AG04449 (cell line): ENCODE data around the gene GHDC.
"Not testable (repeated sequence)": the region's sequence is repeated elsewhere in the genome, so short reads cannot be mapped to it uniquely, and the experiment has no call there.

Experiments used
- CTCF ChIA-PET: fragments of 350-600 bp; formaldehyde crosslinking; extraction: SDS; loops from one replicate; lab custom pipeline; 2021; ENCODE audit warnings: antibody characterized with exemption; lab: Yijun Ruan, JAX
- POLR2A ChIA-PET: fragments of 400-600, 350-600 bp; formaldehyde crosslinking; extraction: SDS; loops from one replicate; lab custom pipeline; 2020; ENCODE audit warnings: antibody characterized with exemption, inconsistent platforms; lab: Yijun Ruan, JAX
- DNase-seq: peaks from one replicate; pipeline ENCODE4 v3.0.0-alpha.2; 2010; ENCODE audit warnings: low read depth, low spot score
- H3K4me3 ChIP-seq: 2 replicates; pipeline ENCODE4 v1.5.1; 2011; ENCODE audit warnings: low read depth, mild to moderate bottlenecking, control low read depth, low read length
- TF ChIP-seq, protein P1 (sequence below): IDR thresholded peaks from one replicate; pipeline ENCODE4 v1.5.1; 2011; ENCODE audit warnings: mild to moderate bottlenecking, moderate library complexity, low read length, control low read depth, inconsistent platforms; ENCODE audit not compliant: insufficient read depth; ENCODE audit errors: missing control alignments

The GHDC gene

DNA sequence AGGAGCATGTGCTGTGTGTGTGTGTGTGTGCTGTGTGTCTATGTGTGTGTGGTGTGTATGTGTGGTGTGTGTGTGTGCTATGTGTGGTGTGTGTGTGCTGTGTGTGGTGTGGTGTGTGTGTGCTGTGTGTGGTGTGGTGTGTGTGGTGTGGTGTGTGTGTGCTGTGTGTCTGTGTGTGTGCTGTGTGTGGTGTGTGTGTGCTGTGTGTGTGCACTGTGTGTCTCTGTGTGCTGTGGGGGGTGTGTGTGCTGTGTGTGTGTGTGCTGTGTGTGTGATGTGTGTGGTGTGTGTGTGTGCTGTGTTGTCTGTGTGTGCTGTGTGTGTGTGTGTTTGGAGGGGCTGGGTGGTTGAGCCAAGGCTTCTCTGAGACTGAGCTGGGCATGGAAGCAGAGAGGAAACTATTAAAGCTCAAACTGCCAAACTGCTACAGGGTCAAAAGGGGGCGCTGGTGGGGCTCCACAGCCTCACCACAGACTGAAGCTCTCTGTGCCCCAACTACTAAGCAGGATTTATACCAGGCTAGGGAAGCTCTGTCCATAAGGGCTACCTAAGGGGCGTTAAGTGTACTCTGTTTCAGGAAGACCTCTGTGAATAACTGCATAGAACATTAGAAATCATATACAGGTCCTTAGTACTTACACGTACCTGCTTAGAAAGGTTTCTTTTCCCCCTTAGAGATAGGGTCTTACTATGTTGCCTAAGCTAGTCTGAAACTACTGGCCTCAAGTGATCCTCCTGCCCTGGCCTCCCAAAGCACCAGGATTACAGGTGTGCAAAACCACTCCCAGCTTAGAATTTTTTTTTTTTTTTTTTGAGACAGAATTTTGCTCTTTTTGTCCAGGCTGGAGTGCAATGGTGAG lies 27.8 kb upstream of the GHDC start:
- ChIA-PET POLR2A (no interaction called here), CTCF (interaction anchor here (0.6 to 3.8 kb wide), 43 partner anchors 9 to 310 kb away, joined by 3 to 53 read pairs (median 4); partner anchors contain the start of genes GHDC, HCRT and KCNH4)
- H3K4me3 ChIP-seq = no peak overlapping the region
- TF ChIP-seq, protein P1, sequence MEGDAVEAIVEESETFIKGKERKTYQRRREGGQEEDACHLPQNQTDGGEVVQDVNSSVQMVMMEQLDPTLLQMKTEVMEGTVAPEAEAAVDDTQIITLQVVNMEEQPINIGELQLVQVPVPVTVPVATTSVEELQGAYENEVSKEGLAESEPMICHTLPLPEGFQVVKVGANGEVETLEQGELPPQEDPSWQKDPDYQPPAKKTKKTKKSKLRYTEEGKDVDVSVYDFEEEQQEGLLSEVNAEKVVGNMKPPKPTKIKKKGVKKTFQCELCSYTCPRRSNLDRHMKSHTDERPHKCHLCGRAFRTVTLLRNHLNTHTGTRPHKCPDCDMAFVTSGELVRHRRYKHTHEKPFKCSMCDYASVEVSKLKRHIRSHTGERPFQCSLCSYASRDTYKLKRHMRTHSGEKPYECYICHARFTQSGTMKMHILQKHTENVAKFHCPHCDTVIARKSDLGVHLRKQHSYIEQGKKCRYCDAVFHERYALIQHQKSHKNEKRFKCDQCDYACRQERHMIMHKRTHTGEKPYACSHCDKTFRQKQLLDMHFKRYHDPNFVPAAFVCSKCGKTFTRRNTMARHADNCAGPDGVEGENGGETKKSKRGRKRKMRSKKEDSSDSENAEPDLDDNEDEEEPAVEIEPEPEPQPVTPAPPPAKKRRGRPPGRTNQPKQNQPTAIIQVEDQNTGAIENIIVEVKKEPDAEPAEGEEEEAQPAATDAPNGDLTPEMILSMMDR = peak; percentile 71
- no peak for DNase-seq

DNA sequence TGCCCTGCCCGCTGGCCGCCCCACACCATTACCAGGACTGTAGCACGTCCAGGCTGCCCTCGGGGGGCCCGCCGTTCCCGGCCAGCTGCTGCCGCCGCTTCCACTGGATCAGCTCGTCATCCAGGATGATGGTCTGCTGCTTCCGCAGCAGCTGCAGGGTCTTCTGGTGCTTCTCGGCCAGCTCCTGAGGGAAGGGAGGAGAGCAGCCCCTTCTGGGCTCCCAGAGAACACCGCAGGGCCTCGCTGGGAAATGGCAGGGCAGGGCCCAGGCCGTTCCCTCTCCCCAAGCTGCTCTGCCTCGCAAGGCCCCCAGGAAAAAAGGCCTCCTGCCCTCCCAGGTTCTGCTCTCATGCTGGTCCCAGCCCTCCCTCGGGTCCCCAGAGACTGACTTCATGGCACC lies 25.0 kb upstream of the GHDC start:
- POLR2A ChIA-PET, DNase-seq, H3K4me3 ChIP-seq, CTCF ChIA-PET: not testable (repeated sequence)

DNA sequence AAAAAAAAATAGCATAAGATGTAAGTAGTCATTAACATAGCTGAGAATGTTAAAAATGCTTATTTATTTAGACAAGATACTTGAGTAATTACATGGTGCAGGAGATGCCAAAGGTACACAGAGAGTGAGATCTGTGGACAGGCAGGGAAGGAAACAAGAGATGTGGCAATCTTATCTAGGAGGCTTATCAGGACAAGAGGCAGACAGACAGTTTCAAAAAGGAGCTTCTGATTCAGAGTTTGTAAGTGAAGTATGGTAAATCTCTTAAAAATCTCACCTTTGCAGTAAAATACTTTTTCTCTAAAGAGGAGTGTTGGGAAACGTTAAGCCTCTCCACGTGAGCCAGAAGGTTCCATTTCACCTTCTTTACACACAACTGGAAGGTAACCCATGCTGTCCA lies 19.9 kb upstream of the GHDC start:
- H3K4me3 ChIP-seq = no peak overlapping the region
- ChIA-PET POLR2A (no interaction called here), CTCF (interaction anchor here (1.2 to 7.4 kb wide), 3 partner anchors 9 to 303 kb away, joined by 3 to 53 read pairs (median 5); no protein-coding TSS in a partner anchor)
- TF ChIP-seq, protein P1 = no peak
- no peak for DNase-seq

DNA sequence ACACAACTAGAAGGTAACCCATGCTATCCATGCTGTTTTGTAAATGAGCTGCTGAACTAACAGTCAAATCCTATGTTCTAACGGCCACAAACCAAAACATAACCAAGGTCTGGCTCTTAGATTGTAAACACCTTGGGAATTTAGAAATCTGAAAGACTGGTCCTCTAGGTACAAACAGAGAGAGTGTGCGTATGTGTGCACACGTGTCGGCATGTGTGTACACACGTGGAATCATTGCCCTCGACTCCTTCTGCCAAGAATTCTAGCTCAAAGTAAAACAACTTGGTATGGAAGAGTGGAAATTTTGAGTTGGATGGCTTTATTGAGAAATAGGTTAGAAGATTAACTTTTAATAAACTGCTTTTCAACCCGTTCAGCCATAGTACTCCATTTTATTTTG lies 18.1 kb upstream of the GHDC start:
- H3K4me3 ChIP-seq = no peak overlapping the region
- no peak for DNase-seq
- POLR2A ChIA-PET = no interaction called here
- TF ChIP-seq, protein P1 = no peak
- CTCF ChIA-PET = interaction anchor here (7.4 kb wide), 1 partner anchor 11 kb away, joined by 53 read pairs; no protein-coding TSS in a partner anchor

DNA sequence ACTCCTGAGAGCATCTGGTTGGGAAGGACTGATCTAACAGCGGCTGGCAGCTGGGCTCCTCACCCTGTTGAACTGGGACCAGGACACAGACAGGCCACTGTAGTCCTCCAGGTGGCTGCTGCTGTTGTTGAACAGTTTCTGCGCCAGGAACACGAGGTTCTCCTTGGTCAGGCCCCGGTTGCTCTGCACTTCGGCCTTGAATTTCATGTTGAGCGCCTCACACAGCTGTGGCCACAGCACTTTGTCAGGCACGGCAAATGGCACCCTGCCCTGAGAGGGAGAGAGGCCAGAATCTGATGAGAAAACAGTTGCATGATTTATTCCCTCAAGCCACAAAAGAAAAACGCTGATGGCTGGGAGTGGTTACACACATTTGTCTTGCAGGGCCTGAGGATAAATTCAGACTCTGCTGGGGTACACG lies 17.6 kb upstream of the GHDC start:
- POLR2A ChIA-PET = not testable (repeated sequence)
- CTCF ChIA-PET = interaction anchor here (0.8 to 7.4 kb wide), 2 partner anchors 11 to 25 kb away, joined by 3 to 53 read pairs; no protein-coding TSS in a partner anchor

DNA sequence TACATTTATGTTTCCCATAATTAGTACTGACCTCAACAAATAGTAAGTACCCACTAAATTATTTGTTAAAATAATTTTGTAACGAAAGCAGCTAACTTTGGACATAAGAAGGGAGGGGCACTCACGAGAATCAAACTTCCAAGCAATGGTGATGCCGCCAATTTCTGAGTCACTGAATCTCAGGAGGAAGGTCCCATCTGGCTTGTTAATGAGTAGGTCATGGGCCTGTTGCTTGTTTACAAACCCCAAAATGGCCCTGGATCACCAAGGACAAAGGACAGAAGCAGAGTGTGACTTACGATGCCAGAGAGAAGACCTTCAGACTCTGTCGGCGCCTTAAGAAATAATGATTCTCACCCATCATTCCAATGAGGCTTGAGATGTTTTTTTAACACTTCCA lies 15.8 kb upstream of the GHDC start:
- TF ChIP-seq, protein P1 = no peak
- CTCF ChIA-PET = interaction anchor here (1.3 to 7.4 kb wide), 2 partner anchors 13 to 320 kb away, joined by 4 to 53 read pairs; no protein-coding TSS in a partner anchor
- no peak for DNase-seq
- POLR2A ChIA-PET = no interaction called here
- no peak overlapping the region for H3K4me3 ChIP-seq

More for the DNA sequence above, 17.6 kb upstream of the GHDC start:
- DNase-seq, H3K4me3 ChIP-seq: not testable (repeated sequence)

DNA sequence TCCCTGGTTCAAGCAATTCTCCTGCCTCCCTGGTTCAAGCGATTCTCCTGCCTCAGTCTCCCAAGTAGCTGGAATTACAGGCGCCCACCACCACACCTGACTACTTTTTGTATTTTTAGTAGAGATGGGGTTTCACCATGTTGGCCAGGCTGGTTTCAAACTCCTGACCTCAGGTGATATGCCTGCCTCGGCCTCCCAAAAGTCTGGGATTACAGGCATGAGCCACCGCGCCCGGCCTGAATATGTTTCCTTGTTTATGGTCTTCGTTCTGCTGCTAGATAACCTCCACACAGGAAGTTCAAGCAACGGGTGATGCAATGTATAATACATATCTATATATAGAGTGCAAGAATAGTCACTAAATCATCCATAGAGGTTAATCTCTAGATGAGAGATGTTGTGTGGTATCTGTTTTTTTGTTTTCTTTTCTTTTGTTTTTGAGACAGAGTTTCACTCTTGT lies 11.9 kb upstream of the GHDC start:
- H3K4me3 ChIP-seq, POLR2A ChIA-PET, DNase-seq, CTCF ChIA-PET: not testable (repeated sequence)
